Limb (tissue), 2 donors: ENCODE measurements around the gene MEIKIN.
"Not testable (repeated sequence)": the region's sequence is repeated elsewhere in the genome, so short reads cannot be mapped to it uniquely, and the experiment has no call there.

Source experiments
- DNase-seq, 2 donors: peaks; one replicate each; pipeline ENCODE4 v3.0.0-alpha.2; 2016; ENCODE audit errors: extremely low spot score in 2 of 2

Gene MEIKIN

GRCh38 chr5:131906668-131907067, 38.8 kb downstream of the MEIKIN start:
- DNase-seq: no peak

- not testable (repeated sequence) for DNase-seq
Measured at GRCh38 chr5:131902266-131902665, 43.2 kb downstream of the MEIKIN start.

- DNase-seq: no peak
Measured at GRCh38 chr5:131899686-131900085, 45.8 kb downstream of the MEIKIN start.

GRCh38 chr5:131883984-131884383, 61.5 kb downstream of the MEIKIN start:
- DNase-seq: no peak

- DNase-seq: no peak
Measured at GRCh38 chr5:131879705-131880104, 65.8 kb downstream of the MEIKIN start.

- no peak for DNase-seq
Measured at GRCh38 chr5:131877873-131878272, 67.6 kb downstream of the MEIKIN start.

- DNase-seq: not testable (repeated sequence)
Measured at GRCh38 chr5:131871251-131871650, 74.2 kb downstream of the MEIKIN start.

- no peak for DNase-seq
Measured at GRCh38 chr5:131867524-131867923, 77.9 kb downstream of the MEIKIN start.

- DNase-seq: no peak
Measured at GRCh38 chr5:131863700-131864099, 81.8 kb downstream of the MEIKIN start.

GRCh38 chr5:131857388-131857787, 88.1 kb downstream of the MEIKIN start:
- DNase-seq: no peak

- DNase-seq: no peak
Measured at GRCh38 chr5:131855452-131855851, 90.0 kb downstream of the MEIKIN start.

- no peak for DNase-seq
Measured at GRCh38 chr5:131854134-131854533, 91.3 kb downstream of the MEIKIN start.

- no peak for DNase-seq
Measured at GRCh38 chr5:131848662-131849061, 96.8 kb downstream of the MEIKIN start.

GRCh38 chr5:131846536-131846935, 98.9 kb downstream of the MEIKIN start:
- DNase-seq: no peak

GRCh38 chr5:131845828-131846227, 99.6 kb downstream of the MEIKIN start:
- no peak for DNase-seq

- DNase-seq: not testable (repeated sequence)
Measured at GRCh38 chr5:131842971-131843370, 102.5 kb downstream of the MEIKIN start.

GRCh38 chr5:131832702-131833101, 112.8 kb downstream of the MEIKIN start:
- DNase-seq: not testable (repeated sequence)

- no peak for DNase-seq
Measured at GRCh38 chr5:131825404-131826013, 120.0 kb downstream of the MEIKIN start.

- DNase-seq: no peak
Measured at GRCh38 chr5:131824631-131825030, 120.8 kb downstream of the MEIKIN start.

- DNase-seq: no peak
Measured at GRCh38 chr5:131821221-131821620, 124.2 kb downstream of the MEIKIN start.

- DNase-seq: no peak
Measured at GRCh38 chr5:131818001-131818724, 127.3 kb downstream of the MEIKIN start.

- no peak for DNase-seq
Measured at GRCh38 chr5:131814990-131815389, 130.5 kb downstream of the MEIKIN start.
